Esophagus muscularis mucosa (tissue), 4 donors: Measurements from ENCODE around the gene ATP1A3.

Experiments
- EP300 ChIP-seq: sonication (generic); formaldehyde crosslinking; IDR thresholded peaks from one replicate; pipeline ENCODE4 v1.6.1; 2017; ENCODE audit warnings: antibody characterized with exemption
- POLR2A ChIP-seq: fragments of 450-650 bp; IDR thresholded peaks from one replicate; pipeline ENCODE4 v1.6.1; 2017; ENCODE audit warnings: antibody characterized with exemption, moderate library complexity, mild to moderate bottlenecking, low read depth
- TF ChIP-seq, protein P1 (sequence below), 3 experiments: fragments of 200-600 bp in 2 of 3; fragments of 450-650 bp in 1 of 3; sonication (generic) in 2 of 3; IDR thresholded peaks; one replicate each; pipeline ENCODE4 v1.5.1; 2017 to 2019; ENCODE audit warnings: antibody characterized with exemption in 3 of 3, mild to moderate bottlenecking in 2 of 3, moderate library complexity in 1 of 3

DNA sequence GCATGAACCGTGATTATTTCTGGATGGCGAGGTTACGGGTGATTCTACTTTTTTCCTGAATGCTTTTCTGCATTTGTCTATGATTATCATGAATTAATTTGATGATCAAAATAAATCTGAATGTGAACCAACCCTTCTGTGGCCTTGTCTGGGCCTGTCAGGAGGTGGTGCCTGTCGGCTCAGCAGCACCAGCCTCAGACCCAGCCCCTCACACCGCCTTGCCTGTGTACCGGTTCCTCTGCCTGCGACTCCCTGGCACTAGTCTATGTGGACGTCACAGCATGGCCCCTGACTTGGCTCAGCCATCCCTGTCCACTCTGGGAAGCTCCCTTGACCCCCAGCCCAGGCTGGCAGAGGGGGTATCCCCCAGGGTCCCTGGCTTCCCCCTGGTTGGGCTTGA lies 19.4 kb downstream of the ATP1A3 start:
- TF ChIP-seq, protein P1, sequence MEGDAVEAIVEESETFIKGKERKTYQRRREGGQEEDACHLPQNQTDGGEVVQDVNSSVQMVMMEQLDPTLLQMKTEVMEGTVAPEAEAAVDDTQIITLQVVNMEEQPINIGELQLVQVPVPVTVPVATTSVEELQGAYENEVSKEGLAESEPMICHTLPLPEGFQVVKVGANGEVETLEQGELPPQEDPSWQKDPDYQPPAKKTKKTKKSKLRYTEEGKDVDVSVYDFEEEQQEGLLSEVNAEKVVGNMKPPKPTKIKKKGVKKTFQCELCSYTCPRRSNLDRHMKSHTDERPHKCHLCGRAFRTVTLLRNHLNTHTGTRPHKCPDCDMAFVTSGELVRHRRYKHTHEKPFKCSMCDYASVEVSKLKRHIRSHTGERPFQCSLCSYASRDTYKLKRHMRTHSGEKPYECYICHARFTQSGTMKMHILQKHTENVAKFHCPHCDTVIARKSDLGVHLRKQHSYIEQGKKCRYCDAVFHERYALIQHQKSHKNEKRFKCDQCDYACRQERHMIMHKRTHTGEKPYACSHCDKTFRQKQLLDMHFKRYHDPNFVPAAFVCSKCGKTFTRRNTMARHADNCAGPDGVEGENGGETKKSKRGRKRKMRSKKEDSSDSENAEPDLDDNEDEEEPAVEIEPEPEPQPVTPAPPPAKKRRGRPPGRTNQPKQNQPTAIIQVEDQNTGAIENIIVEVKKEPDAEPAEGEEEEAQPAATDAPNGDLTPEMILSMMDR (IDR thresholded peaks at IDR 0.05) = no peak
- no peak for TF ChIP-seq EP300
- no peak for TF ChIP-seq POLR2A
